GM18951 (cell line): ENCODE results near the gene WWOX.

Experiments used
- POLR2A ChIP-seq: IDR thresholded peaks from 4 replicates; pipeline ENCODE4 v1.6.1; 2011; ENCODE audit warnings: mild to moderate bottlenecking; ENCODE audit not compliant: insufficient read length, insufficient read depth; ENCODE audit errors: extremely low read depth
- in situ Hi-C: fragments of 300-500 bp; cut with MboI; formaldehyde crosslinking; loops from one replicate; pipeline ENCODE4 v1.12.0; 2022; ENCODE audit warnings: low sequenced_read_pairs, mixed read lengths, inconsistent platforms; ENCODE audit not compliant: unreplicated experiment

Gene WWOX

GRCh38 chr16:78402833-78403232, 303.4 kb downstream of the WWOX start:
- in situ Hi-C loops: no loop called here
- TF ChIP-seq POLR2A: no peak

DNA sequence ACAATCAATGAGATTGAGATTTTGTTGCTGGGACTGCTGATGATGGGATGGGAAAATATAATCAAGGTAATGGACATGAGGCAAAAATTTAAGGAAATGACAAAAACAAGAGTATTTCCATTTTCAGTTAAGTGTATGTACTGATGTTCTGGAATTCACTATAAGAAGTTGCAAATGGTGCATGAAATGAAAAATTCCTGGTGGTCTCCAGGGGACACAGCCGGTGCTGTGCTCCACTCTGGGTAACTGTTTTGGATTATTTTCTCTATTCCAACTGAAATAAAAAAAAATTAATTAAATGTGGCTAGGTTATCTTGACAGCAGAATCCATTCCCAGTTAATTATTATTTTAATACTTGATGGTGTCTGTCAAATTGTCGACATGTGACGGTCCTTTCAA, 305.6 kb downstream of the WWOX start:
- in situ Hi-C loops: no loop called here
- TF ChIP-seq POLR2A: no peak

GRCh38 chr16:78405833-78406232, 306.4 kb downstream of the WWOX start:
- no peak for TF ChIP-seq POLR2A
- in situ Hi-C loops: no loop called here

GRCh38 chr16:78407191-78407590, 307.7 kb downstream of the WWOX start:
- in situ Hi-C loops: no loop called here
- TF ChIP-seq POLR2A: no peak

GRCh38 chr16:78413651-78414050, 314.2 kb downstream of the WWOX start:
- in situ Hi-C loops: no loop called here
- no peak for TF ChIP-seq POLR2A

DNA sequence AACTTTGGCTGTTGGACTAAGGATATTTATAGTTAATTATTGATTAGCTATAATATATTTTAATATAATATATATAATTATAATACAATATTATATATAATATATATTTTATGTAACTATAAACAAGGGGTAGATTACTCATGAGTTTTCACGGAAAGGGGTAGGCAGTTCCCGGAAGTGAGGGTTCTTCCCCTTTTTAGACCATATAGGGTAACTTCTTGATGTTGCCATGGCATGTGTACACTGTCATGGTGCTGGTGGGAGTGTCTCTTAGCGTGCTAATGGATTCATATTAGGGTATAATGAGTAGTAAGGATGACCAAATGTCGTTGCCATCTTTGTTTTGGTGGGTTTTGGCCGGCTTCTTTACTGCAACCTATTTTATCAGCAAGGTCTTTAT, 315.6 kb downstream of the WWOX start:
- in situ Hi-C loops: no loop called here
- TF ChIP-seq POLR2A: no peak

GRCh38 chr16:78415669-78416068, 316.2 kb downstream of the WWOX start:
- TF ChIP-seq POLR2A: no peak
- in situ Hi-C loops: no loop called here

DNA sequence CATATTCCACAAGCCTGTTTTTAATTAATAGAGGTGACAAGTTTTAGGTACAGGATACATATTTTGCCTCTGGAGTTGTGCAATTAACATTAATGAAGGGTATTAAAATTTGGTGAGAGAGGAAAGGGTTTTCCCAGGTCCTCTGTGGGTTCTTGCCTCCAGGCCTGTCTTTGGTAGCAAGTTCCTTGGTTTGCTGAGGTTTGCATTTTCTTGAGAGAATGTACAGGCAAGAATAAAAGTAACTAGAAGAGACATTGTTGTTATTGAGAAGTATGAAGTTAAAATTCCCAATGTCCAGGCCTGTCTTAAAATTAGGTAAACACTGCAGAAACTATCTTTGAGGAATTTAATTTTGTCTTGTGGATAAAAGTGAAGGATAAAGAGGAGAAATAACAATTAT, 316.9 kb downstream of the WWOX start:
- TF ChIP-seq POLR2A: no peak
- in situ Hi-C loops: no loop called here

DNA sequence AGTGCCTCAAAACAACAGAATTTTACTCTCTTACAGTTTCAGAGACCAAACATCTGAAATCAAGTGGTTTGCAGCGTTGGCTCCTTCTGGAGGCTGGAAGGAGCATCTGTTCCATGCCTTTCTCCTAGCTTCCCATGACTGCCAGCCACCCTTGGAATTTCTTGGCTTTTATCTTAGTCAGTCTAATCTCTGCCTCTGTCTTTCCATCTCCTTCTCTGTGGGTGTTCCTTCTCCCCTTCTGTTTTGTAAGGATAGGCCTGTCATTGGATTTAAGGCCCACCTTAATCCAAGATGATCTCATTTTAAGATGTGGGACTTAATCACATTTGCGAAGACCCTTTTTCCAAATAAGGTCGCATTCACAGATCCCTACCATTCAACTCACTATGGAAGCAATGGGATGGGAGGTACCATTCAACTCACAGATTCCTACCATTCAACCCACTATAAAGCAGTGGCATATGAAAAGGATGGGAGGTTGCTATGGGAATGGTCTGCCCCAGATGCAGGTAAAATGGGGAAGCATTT, 321.8 kb downstream of the WWOX start:
- TF ChIP-seq POLR2A: no peak
- in situ Hi-C loops: no loop called here

GRCh38 chr16:78425281-78425680, 325.8 kb downstream of the WWOX start:
- in situ Hi-C loops: no loop called here
- no peak for TF ChIP-seq POLR2A

DNA sequence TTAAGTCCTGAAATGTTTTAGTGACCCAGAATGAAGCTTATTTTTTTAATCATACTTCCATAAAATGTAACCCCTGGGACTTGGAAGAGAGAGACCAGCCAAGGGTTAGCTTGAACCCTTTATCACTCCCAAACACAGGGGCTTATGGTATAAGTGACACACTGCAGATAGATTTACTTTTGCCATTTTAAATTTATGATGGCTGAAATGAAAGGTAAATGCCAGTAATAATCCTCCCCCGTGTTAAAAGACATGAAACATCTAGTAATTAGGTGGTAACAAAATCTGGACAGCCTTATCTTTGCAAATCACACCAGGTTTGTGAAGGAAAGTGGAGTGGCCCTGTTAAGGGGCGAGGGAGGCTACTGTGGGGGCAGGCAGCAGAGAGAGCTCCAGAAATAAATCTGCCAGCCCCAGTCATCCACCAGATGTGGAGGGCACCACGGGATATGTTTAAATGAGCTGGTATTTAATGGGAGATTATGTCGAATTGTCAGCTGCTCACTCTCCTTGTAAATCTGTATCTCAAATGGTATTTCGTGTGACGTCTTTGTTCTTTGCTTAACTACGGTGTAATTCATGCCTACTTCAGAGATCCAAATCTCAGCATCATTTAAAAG, 326.5 kb downstream of the WWOX start:
- no peak for TF ChIP-seq POLR2A

GRCh38 chr16:78428193-78428592, 328.7 kb downstream of the WWOX start:
- no peak for TF ChIP-seq POLR2A
- in situ Hi-C loops: no loop called here

More for the DNA sequence above, 326.5 kb downstream of the WWOX start:
- in situ Hi-C loops: no loop called here

GRCh38 chr16:78430281-78430680, 330.8 kb downstream of the WWOX start:
- TF ChIP-seq POLR2A: no peak
- in situ Hi-C loops: no loop called here

GRCh38 chr16:78431004-78431670, 331.7 kb downstream of the WWOX start:
- in situ Hi-C loops: no loop called here
- TF ChIP-seq POLR2A: no peak
